H9 (cell line): ENCODE measurements around the gene GRB14. TPM values are rescaled to one million over a fixed set of nuclear protein-coding genes. Genes with fewer than 3 reads are reported as not detected.
A peak's percentile ranks its signal among the peaks of the same experiment; 100 is the strongest.

ENCODE experiments used
- DNase-seq: peaks from one replicate; pipeline ENCODE4 v3.0.0-alpha.2; 2017
- H2AFZ ChIP-seq: one replicate; pipeline ENCODE4 v1.6.1; 2013; ENCODE audit warnings: mild to moderate bottlenecking, low read length, control low read depth, moderate library complexity
- H2AK5ac ChIP-seq: 2 replicates; pipeline ENCODE4 v1.6.1; 2013; ENCODE audit warnings: low read length, control low read depth, mixed read lengths; ENCODE audit not compliant: insufficient read length
- H2BK120ac ChIP-seq: one replicate; pipeline ENCODE4 v1.6.1; 2013; ENCODE audit warnings: low read depth, mild to moderate bottlenecking, low read length, control low read depth, inconsistent platforms; ENCODE audit not compliant: poor library complexity, severe bottlenecking
- H2BK12ac ChIP-seq: 2 replicates; pipeline ENCODE4 v1.6.1; 2013; ENCODE audit warnings: low read length, control low read depth, mixed read lengths, low read depth; ENCODE audit not compliant: insufficient read length
- H2BK15ac ChIP-seq: 2 replicates; pipeline ENCODE4 v1.6.1; 2013; ENCODE audit warnings: low read depth, low read length, control low read depth
- H2BK20ac ChIP-seq: one replicate; pipeline ENCODE4 v1.6.1; 2013; ENCODE audit warnings: low read depth, mild to moderate bottlenecking, low read length, control low read depth, inconsistent platforms; ENCODE audit not compliant: poor library complexity, severe bottlenecking
- H2BK5ac ChIP-seq: 2 replicates; pipeline ENCODE4 v1.6.1; 2013; ENCODE audit warnings: low read length, control low read depth, mixed read lengths; ENCODE audit not compliant: insufficient read length
- H3K14ac ChIP-seq: 2 replicates; pipeline ENCODE4 v1.6.1; 2013; ENCODE audit warnings: low read length, control low read depth; ENCODE audit not compliant: insufficient read depth
- H3K18ac ChIP-seq: 2 replicates; pipeline ENCODE4 v1.6.1; 2013; ENCODE audit warnings: low read depth, mild to moderate bottlenecking, mixed read lengths, low read length, control low read depth; ENCODE audit not compliant: insufficient read length
- H3K23ac ChIP-seq: 2 replicates; pipeline ENCODE4 v1.6.1; 2013; ENCODE audit warnings: low read length, control low read depth, mixed read lengths, low read depth; ENCODE audit not compliant: insufficient read length
- H3K23me2 ChIP-seq: 2 replicates; pipeline ENCODE4 v1.6.1; 2013; ENCODE audit warnings: low read depth, mild to moderate bottlenecking, mixed read lengths, low read length, control low read depth; ENCODE audit not compliant: insufficient read length, poor library complexity, severe bottlenecking
- H3K27ac ChIP-seq: 2 replicates; pipeline ENCODE4 v1.5.1; 2013; ENCODE audit warnings: low read length, control low read depth, mixed read lengths, low read depth; ENCODE audit not compliant: insufficient read length
- H3K27me3 ChIP-seq: 2 replicates; pipeline ENCODE4 v1.6.1; 2013; ENCODE audit warnings: low read length, control low read depth, inconsistent platforms; ENCODE audit not compliant: insufficient read depth
- H3K4ac ChIP-seq: 2 replicates; pipeline ENCODE4 v1.6.1; 2013; ENCODE audit warnings: low read depth, mild to moderate bottlenecking, control low read depth, inconsistent platforms, low read length, moderate library complexity
- H3K4me1 ChIP-seq: 2 replicates; pipeline ENCODE4 v1.6.1; 2013; ENCODE audit warnings: low read length, control low read depth, inconsistent platforms; ENCODE audit not compliant: insufficient read depth
- H3K4me2 ChIP-seq: 2 replicates; pipeline ENCODE4 v1.6.1; 2013; ENCODE audit warnings: low read length, control low read depth, mixed read lengths; ENCODE audit not compliant: insufficient read length, insufficient read depth
- H3K56ac ChIP-seq: 2 replicates; pipeline ENCODE4 v1.6.1; 2013; ENCODE audit warnings: low read depth, mild to moderate bottlenecking, mixed read lengths, low read length, control low read depth; ENCODE audit not compliant: insufficient read length
- H3K79me1 ChIP-seq: 2 replicates; pipeline ENCODE4 v1.6.1; 2013; ENCODE audit warnings: low read depth, mild to moderate bottlenecking, moderate library complexity, low read length, control low read depth, inconsistent platforms; ENCODE audit not compliant: insufficient read depth, poor library complexity, severe bottlenecking
- H3K79me2 ChIP-seq: 2 replicates; pipeline ENCODE4 v1.6.1; 2013; ENCODE audit warnings: low read length, control low read depth, inconsistent platforms; ENCODE audit not compliant: insufficient read depth
- H3K9ac ChIP-seq: 2 replicates; pipeline ENCODE4 v1.6.1; 2013; ENCODE audit warnings: low read length, control low read depth, mixed read lengths; ENCODE audit not compliant: insufficient read length; ENCODE audit errors: extremely low read depth
- H3K9me3 ChIP-seq: one replicate; pipeline ENCODE4 v1.6.1; 2013; ENCODE audit warnings: low read depth, low read length, inconsistent platforms; ENCODE audit not compliant: control insufficient read depth
- H3T11ph ChIP-seq: one replicate; pipeline ENCODE4 v1.6.1; 2013; ENCODE audit warnings: mild to moderate bottlenecking, low read length, control low read depth, inconsistent platforms
- H4K20me1 ChIP-seq: one replicate; pipeline ENCODE4 v1.6.1; 2013; ENCODE audit not compliant: control insufficient read depth, insufficient read length, insufficient read depth
- H4K5ac ChIP-seq: 2 replicates; pipeline ENCODE4 v1.6.1; 2013; ENCODE audit warnings: low read depth, mild to moderate bottlenecking, mixed read lengths, low read length, control low read depth; ENCODE audit not compliant: insufficient read length
- H4K8ac ChIP-seq: replicated peaks from 2 replicates; pipeline ENCODE4 v1.6.1; 2013; ENCODE audit warnings: low read length, control low read depth, mixed read lengths, low read depth; ENCODE audit not compliant: insufficient read length
- H4K91ac ChIP-seq: 2 replicates; pipeline ENCODE4 v1.6.1; 2013; ENCODE audit warnings: low read depth, mild to moderate bottlenecking, moderate library complexity, mixed read lengths, low read length, control low read depth; ENCODE audit not compliant: insufficient read length
- H3K27ac Mint-ChIP-seq, 3 experiments: 2 replicates in 2 of 3; 3 replicates in 1 of 3; pipeline ENCODE4 v1.8.0; 2020 to 2021; ENCODE audit warnings: mixed read lengths in 3 of 3, mild to moderate bottlenecking in 1 of 3, moderate library complexity in 1 of 3
- H3K27me3 Mint-ChIP-seq: 2 replicates; pipeline ENCODE4 v1.8.0; 2021; ENCODE audit warnings: low read depth, mild to moderate bottlenecking, moderate library complexity, mixed read lengths
- H3K36me3 Mint-ChIP-seq, 3 experiments: 2 replicates in 2 of 3; 3 replicates in 1 of 3; pipeline ENCODE4 v1.8.0; 2020 to 2021; ENCODE audit warnings: low read depth in 3 of 3, mixed read lengths in 3 of 3; ENCODE audit not compliant: insufficient read depth in 1 of 3
- H3K4me1 Mint-ChIP-seq, 2 experiments: 2 replicates each; pipeline ENCODE4 v1.8.0; 2020; ENCODE audit warnings: mixed read lengths in 2 of 2
- H3K4me3 Mint-ChIP-seq, 2 experiments: 2 replicates in 1 of 2; 3 replicates in 1 of 2; pipeline ENCODE4 v1.8.0; 2020 to 2021; ENCODE audit warnings: mild to moderate bottlenecking in 2 of 2, mixed read lengths in 2 of 2, moderate library complexity in 1 of 2
- H3K9me3 Mint-ChIP-seq, 2 experiments: 2 replicates in 1 of 2; 3 replicates in 1 of 2; pipeline ENCODE4 v1.8.0; 2020; ENCODE audit warnings: mild to moderate bottlenecking in 2 of 2, mixed read lengths in 2 of 2, moderate library complexity in 1 of 2
- WGBS: extraction: QIAGEN DNeasy Blood & Tissue Kit; methylation state at CpG from one replicate; pipeline ENCODE4 v1.1.7; 2013; ENCODE audit warnings: missing lambda C conversion rate, low lambda C conversion rate, mixed read lengths; ENCODE audit not compliant: insufficient read length; ENCODE audit errors: extremely low coverage; 5-methylcytosine and 5-hydroxymethylcytosine counted together
- total RNA-seq: library from RNA; stranded (reverse); gene quantifications from 2 replicates; pipeline ENCODE4 v1.2.1, GENCODE V29; 2021
- TF ChIP-seq, protein P1 (sequence below): fragments of 200-600 bp; sonication (generic); conservative IDR thresholded peaks from 3 replicates; pipeline ENCODE4 v1.8.0; 2021; ENCODE audit warnings: antibody characterized with exemption, mild to moderate bottlenecking

The GRB14 gene
- total RNA-seq, 1 experiment from 2014 or later = 7.6 TPM

DNA sequence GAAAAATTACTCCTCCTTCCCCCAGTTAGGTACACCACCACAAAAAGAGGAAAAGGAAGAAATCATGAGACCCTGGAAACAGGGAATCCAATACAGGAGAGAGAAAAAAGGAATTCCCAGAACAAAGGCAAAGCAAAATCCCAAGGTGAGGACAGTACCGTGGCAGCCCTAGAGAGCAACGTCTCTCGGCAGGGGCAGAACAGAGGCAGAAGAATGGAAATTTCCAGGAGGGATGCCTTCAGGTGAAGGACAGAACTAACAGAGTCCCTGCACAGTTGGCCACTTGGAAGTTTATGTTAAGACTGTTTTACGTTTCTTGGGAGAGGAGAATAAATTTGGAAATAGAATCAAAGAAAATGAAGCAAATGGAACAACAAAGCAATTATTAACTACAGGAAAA is 27.7 kb downstream of the GRB14 start:
- no peak overlapping the region for H2BK15ac ChIP-seq
- no peak overlapping the region for H4K91ac ChIP-seq
- H2BK20ac ChIP-seq = no peak overlapping the region
- H2BK5ac ChIP-seq = no peak overlapping the region
- no peaks in the 10 kb centered on the region for H3K27me3 ChIP-seq
- no peaks in the 10 kb centered on the region for H3K79me1 ChIP-seq
- H3K23ac ChIP-seq = no peak overlapping the region
- H3K14ac ChIP-seq = no peak overlapping the region
- no peak overlapping the region for H3K18ac ChIP-seq
- DNase-seq = peak; percentile 43
- H3K4me1 ChIP-seq = no peaks in the 10 kb centered on the region; the same call in 1 of the 2 replicates
- no peaks in the 10 kb centered on the region for H3K9me3 ChIP-seq
- Mint-ChIP-seq H3K27me3 (no peaks in the 10 kb centered on the region), H3K36me3 (peaks cover 3 to 13% (median 7%) of the 10 kb centered on the region in 3 experiments; a peak in 5 of 7 replicates), H3K27ac (0 out of 7 replicates have a peak overlapping the region, but pooled peaks of 1 of the 3 experiments have one; percentile 7), H3K9me3 (peaks cover 0 to 9% of the 10 kb centered on the region in 2 experiments; a peak in 4 of 5 replicates), H3K4me1 (peaks cover 5 to 7% of the 10 kb centered on the region in 2 experiments), H3K4me3 (no peak overlapping the region)
- H3T11ph ChIP-seq = no peak overlapping the region
- H4K20me1 ChIP-seq = no peaks in the 10 kb centered on the region
- no CpG with 5 or more reads among the region's 4 CpGs for WGBS
- H2AFZ ChIP-seq = no peak overlapping the region
- H3K4ac ChIP-seq = no peak overlapping the region
- no peak overlapping the region for H4K8ac ChIP-seq
- H2BK12ac ChIP-seq = no peak overlapping the region
- no peak overlapping the region for H3K9ac ChIP-seq
- no peak overlapping the region for H4K5ac ChIP-seq
- H3K4me2 ChIP-seq = no peak overlapping the region
- no peak overlapping the region for H2AK5ac ChIP-seq
- H3K27ac ChIP-seq = no peak overlapping the region
- H3K23me2 ChIP-seq = no peaks in the 10 kb centered on the region
- H3K56ac ChIP-seq = no peak overlapping the region
- no peaks in the 10 kb centered on the region for H3K79me2 ChIP-seq
- TF ChIP-seq, protein P1, sequence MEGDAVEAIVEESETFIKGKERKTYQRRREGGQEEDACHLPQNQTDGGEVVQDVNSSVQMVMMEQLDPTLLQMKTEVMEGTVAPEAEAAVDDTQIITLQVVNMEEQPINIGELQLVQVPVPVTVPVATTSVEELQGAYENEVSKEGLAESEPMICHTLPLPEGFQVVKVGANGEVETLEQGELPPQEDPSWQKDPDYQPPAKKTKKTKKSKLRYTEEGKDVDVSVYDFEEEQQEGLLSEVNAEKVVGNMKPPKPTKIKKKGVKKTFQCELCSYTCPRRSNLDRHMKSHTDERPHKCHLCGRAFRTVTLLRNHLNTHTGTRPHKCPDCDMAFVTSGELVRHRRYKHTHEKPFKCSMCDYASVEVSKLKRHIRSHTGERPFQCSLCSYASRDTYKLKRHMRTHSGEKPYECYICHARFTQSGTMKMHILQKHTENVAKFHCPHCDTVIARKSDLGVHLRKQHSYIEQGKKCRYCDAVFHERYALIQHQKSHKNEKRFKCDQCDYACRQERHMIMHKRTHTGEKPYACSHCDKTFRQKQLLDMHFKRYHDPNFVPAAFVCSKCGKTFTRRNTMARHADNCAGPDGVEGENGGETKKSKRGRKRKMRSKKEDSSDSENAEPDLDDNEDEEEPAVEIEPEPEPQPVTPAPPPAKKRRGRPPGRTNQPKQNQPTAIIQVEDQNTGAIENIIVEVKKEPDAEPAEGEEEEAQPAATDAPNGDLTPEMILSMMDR = no peak
- H2BK120ac ChIP-seq = no peak overlapping the region
